Liver (tissue), 9 donors: ENCODE measurements around the gene PROK1. TPM values are rescaled to one million over a fixed set of nuclear protein-coding genes. Genes with fewer than 3 reads are reported as not detected.

Source experiments
- DNase-seq: peaks from one replicate; pipeline ENCODE4 v3.0.0-alpha.2; 2017; ENCODE audit warnings: low spot score
- H3K27ac ChIP-seq, 2 donors: one replicate each; pipeline ENCODE4 v1.7.0; 2013; ENCODE audit warnings: inconsistent platforms in 2 of 2, low read length in 2 of 2, control low read depth in 1 of 2, low read depth in 1 of 2, mild to moderate bottlenecking in 1 of 2
- H3K27me3 ChIP-seq, 4 donors: one replicate each; pipeline versions ENCODE4 v1.6.1 to v1.7.0; 2013; ENCODE audit warnings: low read length in 3 of 4, inconsistent platforms in 1 of 4, mild to moderate bottlenecking in 1 of 4, moderate library complexity in 1 of 4; ENCODE audit not compliant: control insufficient read depth in 4 of 4, insufficient read depth in 4 of 4
- H3K36me3 ChIP-seq, 4 donors: one replicate each; pipeline versions ENCODE4 v1.6.1 to v1.7.0; 2013; ENCODE audit warnings: low read length in 3 of 4, mild to moderate bottlenecking in 3 of 4, low read depth in 1 of 4, moderate library complexity in 1 of 4; ENCODE audit not compliant: control insufficient read depth in 4 of 4, insufficient read depth in 3 of 4
- H3K4me1 ChIP-seq, 4 donors: one replicate each; pipeline versions ENCODE4 v1.6.1 to v1.7.0; 2013; ENCODE audit warnings: low read length in 3 of 4, mild to moderate bottlenecking in 3 of 4, moderate library complexity in 1 of 4; ENCODE audit not compliant: control insufficient read depth in 4 of 4, insufficient read depth in 4 of 4
- H3K4me3 ChIP-seq, 3 donors: one replicate each; pipeline versions ENCODE4 v1.6.1 to v1.7.0; 2013; ENCODE audit warnings: low read length in 3 of 3, control low read depth in 1 of 3, low read depth in 1 of 3, mild to moderate bottlenecking in 1 of 3
- H3K9ac ChIP-seq, 2 donors: one replicate each; pipeline ENCODE4 v1.7.0; 2013; ENCODE audit warnings: low read length in 2 of 2, mild to moderate bottlenecking in 2 of 2, moderate library complexity in 2 of 2, control low read depth in 1 of 2, low read depth in 1 of 2
- H3K9me3 ChIP-seq, 4 donors: one replicate each; pipeline versions ENCODE4 v1.6.1 to v1.7.0; 2013; ENCODE audit warnings: low read length in 3 of 4; ENCODE audit not compliant: control insufficient read depth in 4 of 4
- CTCF ChIP-seq: fragments of 150-350 bp; IDR thresholded peaks from 2 replicates; pipeline ENCODE4 v1.5.1; 2017; ENCODE audit warnings: improper control_type of control experiment, low read depth, low read length; ENCODE audit not compliant: missing input control
- FOXA1 ChIP-seq: IDR thresholded peaks from 2 replicates; pipeline ENCODE4 v1.6.1; 2016; ENCODE audit warnings: antibody characterized with exemption
- FOXA2 ChIP-seq: IDR thresholded peaks from 2 replicates; pipeline ENCODE4 v1.6.1; 2016; ENCODE audit warnings: antibody characterized with exemption
- GABPA ChIP-seq, 2 donors: IDR thresholded peaks in 1 of 2; conservative IDR thresholded peaks in 1 of 2; 2 replicates each; pipeline ENCODE4 v1.6.1; 2016; ENCODE audit warnings: antibody characterized with exemption in 2 of 2, mild to moderate bottlenecking in 1 of 2, moderate library complexity in 1 of 2
- HNF4A ChIP-seq, 2 donors: conservative IDR thresholded peaks; 2 replicates each; pipeline ENCODE4 v1.6.1; 2016; ENCODE audit warnings: antibody characterized with exemption in 2 of 2, mild to moderate bottlenecking in 2 of 2
- HNF4G ChIP-seq: IDR thresholded peaks from 2 replicates; pipeline ENCODE4 v1.6.1; 2016; ENCODE audit warnings: antibody characterized with exemption
- JUND ChIP-seq, 2 donors: IDR thresholded peaks; 2 replicates each; pipeline ENCODE4 v1.6.1; 2016; ENCODE audit warnings: antibody characterized with exemption in 2 of 2
- MAX ChIP-seq: IDR thresholded peaks from 2 replicates; pipeline ENCODE4 v1.6.1; 2016; ENCODE audit warnings: antibody characterized with exemption
- NR2F2 ChIP-seq: IDR thresholded peaks from 2 replicates; pipeline ENCODE4 v1.6.1; 2016; ENCODE audit warnings: antibody characterized with exemption
- RAD21 ChIP-seq, 2 donors: IDR thresholded peaks; 2 replicates each; pipeline ENCODE4 v1.6.1; 2016; ENCODE audit warnings: antibody characterized with exemption in 2 of 2, mild to moderate bottlenecking in 2 of 2
- REST ChIP-seq: IDR thresholded peaks from 2 replicates; pipeline ENCODE4 v1.6.1; 2016; ENCODE audit warnings: antibody characterized with exemption, mild to moderate bottlenecking
- RXRA ChIP-seq, 2 donors: IDR thresholded peaks; 2 replicates each; pipeline ENCODE4 v1.6.1; 2017 to 2018; ENCODE audit warnings: antibody characterized with exemption in 2 of 2, mild to moderate bottlenecking in 1 of 2
- SP1 ChIP-seq: IDR thresholded peaks from 2 replicates; pipeline ENCODE4 v1.6.1; 2018; ENCODE audit warnings: antibody characterized with exemption, mild to moderate bottlenecking
- TAF1 ChIP-seq: conservative IDR thresholded peaks from 2 replicates; pipeline ENCODE4 v1.6.1; 2016; ENCODE audit warnings: antibody characterized with exemption, mild to moderate bottlenecking
- YY1 ChIP-seq: IDR thresholded peaks from 2 replicates; pipeline ENCODE4 v1.6.1; 2016; ENCODE audit warnings: antibody characterized with exemption, mild to moderate bottlenecking
- ZBTB33 ChIP-seq: IDR thresholded peaks from 2 replicates; pipeline ENCODE4 v1.6.1; 2016; ENCODE audit warnings: antibody characterized with exemption
- WGBS: extraction: QIAGEN DNeasy Blood & Tissue Kit; methylation state at CpG from one replicate; pipeline ENCODE4 v1.1.7; 2013; 5-methylcytosine and 5-hydroxymethylcytosine counted together
- polyA plus RNA-seq, 2 donors: library from polyadenylated mRNA; stranded (reverse) in 1 of 2; unstranded in 1 of 2; fragments of 200-250 nt in 1 of 2; fragments of >200 nt in 1 of 2; fragmentation: Nextera tagmentation in 1 of 2; extraction: Ambion mirVana in 1 of 2; gene quantifications; one replicate each; pipeline versions ENCODE4 v1.2.1 to v1.2.3, GENCODE V29; 2013 to 2015
- total RNA-seq, 2 donors: library from RNA; depleted of rRNA; stranded (reverse); fragments of >200 nt; gene quantifications; one replicate each; pipeline ENCODE4 v1.2.3, GENCODE V29; 2014
- donor health status: healthy.
- donor health status: healthy.
- donor health status: healthy.
- donor health status: healthy.
- donor health status: healthy.

Gene PROK1
- total and polyA plus RNA-seq, 4 donors = 0.03 TPM; not detected in 3

GRCh38 chr1:110466646-110467280 lies 15.8 kb downstream of the PROK1 start:
- H3K36me3 ChIP-seq = no peaks in the 10 kb centered on the region
- no peak overlapping the region for H3K27ac ChIP-seq
- no peak for DNase-seq
- WGBS = 68% methylated on average over 8 of the region's 8 CpGs
- H3K4me1 ChIP-seq = no peaks in the 10 kb centered on the region
- TF ChIP-seq FOXA2 (no peak), YY1 (no peak), NR2F2 (no peak), JUND (IDR thresholded peaks at IDR 0.05) (no peak), MAX (no peak), FOXA1 (no peak), RXRA (IDR thresholded peaks at IDR 0.05) (no peak), GABPA (IDR thresholded peaks at IDR 0.05 in 1 of 2, conservative IDR thresholded peaks at IDR 0.05 in 1 of 2) (no peak), REST (no peak), RAD21 (IDR thresholded peaks at IDR 0.05) (no peak), SP1 (no peak), TAF1 (no peak)
- no peak overlapping the region for H3K4me3 ChIP-seq
- H3K27me3 ChIP-seq = no peaks in the 10 kb centered on the region
- H3K9me3 ChIP-seq = no peaks in the 10 kb centered on the region
- no peak overlapping the region for H3K9ac ChIP-seq

- no peak overlapping the region for H3K9ac ChIP-seq
- H3K9me3 ChIP-seq = no peaks in the 10 kb centered on the region
- H3K4me3 ChIP-seq = no peak overlapping the region
- no peak for TF ChIP-seq RXRA (IDR thresholded peaks at IDR 0.05)
- no peak for TF ChIP-seq HNF4G
- no peak for TF ChIP-seq REST
- no peak for TF ChIP-seq FOXA2
- TF ChIP-seq ZBTB33 = no peak
- TF ChIP-seq JUND (IDR thresholded peaks at IDR 0.05) = no peak
- no peak for TF ChIP-seq HNF4A (conservative IDR thresholded peaks at IDR 0.05)
- TF ChIP-seq NR2F2 = no peak
- TF ChIP-seq SP1 = no peak
- TF ChIP-seq YY1 = no peak
- no peak for TF ChIP-seq MAX
- TF ChIP-seq FOXA1 = no peak
- TF ChIP-seq CTCF = no peak
- no peak for TF ChIP-seq GABPA (IDR thresholded peaks at IDR 0.05 in 1 of 2, conservative IDR thresholded peaks at IDR 0.05 in 1 of 2)
- WGBS = 47% methylated on average over 3 of the region's 3 CpGs
- H3K36me3 ChIP-seq = no peaks in the 10 kb centered on the region
- no peak for DNase-seq
- no peak overlapping the region for H3K27ac ChIP-seq
- no peaks in the 10 kb centered on the region for H3K4me1 ChIP-seq
- H3K27me3 ChIP-seq = no peaks in the 10 kb centered on the region
These were observed 20.2 kb downstream of the PROK1 start for GRCh38 chr1:110471131-110471530.
